Left ventricle myocardium inferior (tissue), 1 donor: ENCODE data around the gene CNGB1. TPM values are rescaled to one million over a fixed set of nuclear protein-coding genes. Genes with fewer than 3 reads are reported as not detected.

Experiments used
- DNase-seq: peaks from one replicate; pipeline ENCODE4 v3.0.0-alpha.2; 2020
- H3K27ac ChIP-seq: fragments of 200-600 bp; replicated peaks from 2 replicates; pipeline ENCODE4 v1.8.0; 2021
- H3K27me3 ChIP-seq: fragments of 200-600 bp; 2 replicates; pipeline ENCODE4 v1.8.0; 2021; ENCODE audit warnings: low read depth
- H3K36me3 ChIP-seq: fragments of 200-600 bp; 2 replicates; pipeline ENCODE4 v1.8.0; 2021
- H3K4me1 ChIP-seq: fragments of 200-600 bp; 2 replicates; pipeline ENCODE4 v1.8.0; 2021
- H3K4me3 ChIP-seq: fragments of 200-600 bp; 2 replicates; pipeline ENCODE4 v1.8.0; 2021; ENCODE audit warnings: mild to moderate bottlenecking, moderate library complexity
- H3K9me3 ChIP-seq: fragments of 200-600 bp; replicated peaks from 2 replicates; pipeline ENCODE4 v1.8.0; 2021
- CTCF ChIP-seq: fragments of 200-600 bp; IDR thresholded peaks from 2 replicates; pipeline ENCODE4 v1.8.0; 2021; ENCODE audit warnings: antibody characterized with exemption, mild to moderate bottlenecking, borderline replicate concordance
- intact Hi-C: fragments of 100-400 bp; cut with micrococcal nuclease; formaldehyde crosslinking; loops from one replicate; pipeline ENCODE4 v1.11.0; 2022
- total RNA-seq: library from RNA; stranded (reverse); fragmentation: NEBNext Ultra II Directional; extraction: Animal tissue kit (Norgen Biotek cat#: 25700); gene quantifications from one replicate; pipeline ENCODE4 v1.2.1, GENCODE V29; 2021
- donor health status: DM: no; HTN: yes; CAD: no; lungs with severe emphysema.

The CNGB1 gene
- total RNA-seq, 1 donor from 2014 or later = not detected

GRCh38 chr16:57941016-57941664, 29.8 kb downstream of the CNGB1 start:
- Histone ChIP-seq H3K27ac (peak overlapping the region; percentile 28), H3K9me3 (no peaks in the 10 kb centered on the region), H3K36me3 (no peaks in the 10 kb centered on the region), H3K4me1 (peaks cover 30% of the 10 kb centered on the region), H3K27me3 (peaks cover 6% of the 10 kb centered on the region), H3K4me3 (no peak overlapping the region)
- TF ChIP-seq CTCF = no peak
- peak; percentile 75 for DNase-seq
- intact Hi-C loops = no loop called here

- Histone ChIP-seq H3K9me3 (no peaks in the 10 kb centered on the region), H3K4me1 (peaks cover 37% of the 10 kb centered on the region), H3K27ac (no peak overlapping the region), H3K36me3 (no peaks in the 10 kb centered on the region), H3K4me3 (no peak overlapping the region), H3K27me3 (peaks cover 6% of the 10 kb centered on the region)
- intact Hi-C loops = no loop called here
- DNase-seq = no peak
- TF ChIP-seq CTCF = no peak
Measured at GRCh38 chr16:57940382-57940966, 30.5 kb downstream of the CNGB1 start.

GRCh38 chr16:57939872-57940224, 31.1 kb downstream of the CNGB1 start:
- H3K27me3 ChIP-seq = peaks cover 6% of the 10 kb centered on the region
- intact Hi-C loops = no loop called here
- no peak overlapping the region for H3K4me3 ChIP-seq
- no peak for DNase-seq
- H3K4me1 ChIP-seq = peaks cover 38% of the 10 kb centered on the region
- no peaks in the 10 kb centered on the region for H3K36me3 ChIP-seq
- no peaks in the 10 kb centered on the region for H3K9me3 ChIP-seq
- no peak overlapping the region for H3K27ac ChIP-seq
- TF ChIP-seq CTCF = no peak

GRCh38 chr16:57938936-57939871, 31.7 kb downstream of the CNGB1 start:
- DNase-seq = peak; percentile 80
- peaks cover 6% of the 10 kb centered on the region for H3K27me3 ChIP-seq
- intact Hi-C loops = no loop called here
- peak overlapping the region; percentile 87 for H3K27ac ChIP-seq
- peaks cover 38% of the 10 kb centered on the region for H3K4me1 ChIP-seq
- no peak for TF ChIP-seq CTCF
- H3K9me3 ChIP-seq = no peaks in the 10 kb centered on the region
- no peaks in the 10 kb centered on the region for H3K36me3 ChIP-seq
- H3K4me3 ChIP-seq = no peak overlapping the region

GRCh38 chr16:57938484-57938883, 32.4 kb downstream of the CNGB1 start:
- no peak overlapping the region for H3K4me3 ChIP-seq
- H3K9me3 ChIP-seq = no peaks in the 10 kb centered on the region
- H3K27ac ChIP-seq = peak overlapping the region; percentile 87
- H3K4me1 ChIP-seq = peaks cover 38% of the 10 kb centered on the region
- no peak for TF ChIP-seq CTCF
- no peak for DNase-seq
- intact Hi-C loops = no loop called here
- peaks cover 6% of the 10 kb centered on the region for H3K27me3 ChIP-seq
- no peaks in the 10 kb centered on the region for H3K36me3 ChIP-seq
